HUES6 (cell line): ENCODE data around the gene SLC51B.
A peak's percentile ranks its signal among the peaks of the same experiment; 100 is the strongest.

Experiments
- H3K27ac ChIP-seq: 2 replicates; pipeline ENCODE4 v1.7.0; 2013; ENCODE audit warnings: low read depth, mild to moderate bottlenecking, low read length, inconsistent platforms
- H3K27me3 ChIP-seq: 2 replicates; pipeline ENCODE4 v1.6.1; 2013; ENCODE audit warnings: low read length; ENCODE audit not compliant: control insufficient read depth, insufficient read depth
- H3K36me3 ChIP-seq: 2 replicates; pipeline ENCODE4 v1.6.1; 2013; ENCODE audit warnings: low read length; ENCODE audit not compliant: control insufficient read depth, insufficient read depth
- H3K4me1 ChIP-seq: 2 replicates; pipeline ENCODE4 v1.6.1; 2013; ENCODE audit warnings: low read length; ENCODE audit not compliant: control insufficient read depth, insufficient read depth
- H3K4me3 ChIP-seq: 2 replicates; pipeline ENCODE4 v1.5.1; 2013; ENCODE audit warnings: low read depth, low read length
- H3K9ac ChIP-seq: one replicate; pipeline ENCODE4 v1.6.1; 2013; ENCODE audit warnings: mild to moderate bottlenecking, low read length
- H3K9me3 ChIP-seq: 2 replicates; pipeline ENCODE4 v1.6.1; 2013; ENCODE audit warnings: low read depth, low read length; ENCODE audit not compliant: control insufficient read depth, insufficient read depth

SLC51B gene

GRCh38 chr15:65056868-65057548 is 11.8 kb downstream of the SLC51B start:
- H3K9ac ChIP-seq = no peak overlapping the region
- no peaks in the 10 kb centered on the region for H3K4me1 ChIP-seq
- no peaks in the 10 kb centered on the region for H3K9me3 ChIP-seq
- no peak overlapping the region for H3K27ac ChIP-seq
- no peaks in the 10 kb centered on the region for H3K27me3 ChIP-seq
- H3K36me3 ChIP-seq = peaks cover 52% of the 10 kb centered on the region
- no peak overlapping the region for H3K4me3 ChIP-seq

GRCh38 chr15:65057549-65057940 is 12.4 kb downstream of the SLC51B start:
- Histone ChIP-seq H3K9me3 (no peaks in the 10 kb centered on the region), H3K36me3 (peaks cover 52% of the 10 kb centered on the region), H3K27me3 (no peaks in the 10 kb centered on the region), H3K9ac (no peak overlapping the region), H3K27ac (no peak overlapping the region), H3K4me1 (no peaks in the 10 kb centered on the region), H3K4me3 (no peak overlapping the region)

GRCh38 chr15:65058394-65059368 is 13.5 kb downstream of the SLC51B start:
- H3K27ac ChIP-seq = no peak overlapping the region
- no peaks in the 10 kb centered on the region for H3K4me1 ChIP-seq
- H3K9ac ChIP-seq = no peak overlapping the region
- no peaks in the 10 kb centered on the region for H3K9me3 ChIP-seq
- peaks cover 48% of the 10 kb centered on the region for H3K36me3 ChIP-seq
- no peak overlapping the region for H3K4me3 ChIP-seq
- no peaks in the 10 kb centered on the region for H3K27me3 ChIP-seq

GRCh38 chr15:65059369-65059750 is 14.2 kb downstream of the SLC51B start:
- Histone ChIP-seq H3K4me3 (no peak overlapping the region), H3K36me3 (peaks cover 46% of the 10 kb centered on the region), H3K27me3 (no peaks in the 10 kb centered on the region), H3K4me1 (no peaks in the 10 kb centered on the region), H3K9ac (no peak overlapping the region), H3K27ac (no peak overlapping the region), H3K9me3 (no peaks in the 10 kb centered on the region)

- Histone ChIP-seq H3K27me3 (no peaks in the 10 kb centered on the region), H3K9me3 (no peaks in the 10 kb centered on the region), H3K36me3 (peaks cover 41% of the 10 kb centered on the region), H3K4me3 (no peak overlapping the region), H3K9ac (no peak overlapping the region), H3K4me1 (no peaks in the 10 kb centered on the region; the same call in 1 of the 2 replicates), H3K27ac (no peak overlapping the region)
Observed at GRCh38 chr15:65059931-65060596, 14.9 kb downstream of the SLC51B start.

GRCh38 chr15:65060641-65061397 is 15.6 kb downstream of the SLC51B start:
- H3K4me1 ChIP-seq = peaks cover under 1% of the 10 kb centered on the region; the same call in 1 of the 2 replicates
- no peak overlapping the region for H3K27ac ChIP-seq
- no peaks in the 10 kb centered on the region for H3K27me3 ChIP-seq
- H3K4me3 ChIP-seq = no peak overlapping the region
- H3K9ac ChIP-seq = no peak overlapping the region
- no peaks in the 10 kb centered on the region for H3K9me3 ChIP-seq
- peaks cover 35% of the 10 kb centered on the region for H3K36me3 ChIP-seq

- Histone ChIP-seq H3K27ac (no peak overlapping the region), H3K4me3 (no peak overlapping the region), H3K36me3 (peaks cover 23% of the 10 kb centered on the region), H3K4me1 (peaks cover 13% of the 10 kb centered on the region), H3K27me3 (no peaks in the 10 kb centered on the region), H3K9ac (no peak overlapping the region), H3K9me3 (no peaks in the 10 kb centered on the region)
Observed at GRCh38 chr15:65062061-65062460, 16.9 kb downstream of the SLC51B start.

GRCh38 chr15:65062726-65063125 is 17.5 kb downstream of the SLC51B start:
- H3K4me1 ChIP-seq = peaks cover 16% of the 10 kb centered on the region
- no peak overlapping the region for H3K4me3 ChIP-seq
- no peaks in the 10 kb centered on the region; the same call in 1 of the 2 replicates for H3K27me3 ChIP-seq
- no peak overlapping the region for H3K27ac ChIP-seq
- peaks cover 16% of the 10 kb centered on the region for H3K36me3 ChIP-seq
- H3K9ac ChIP-seq = no peak overlapping the region
- no peaks in the 10 kb centered on the region for H3K9me3 ChIP-seq

GRCh38 chr15:65066001-65066634 is 20.9 kb downstream of the SLC51B start:
- peaks cover 27% of the 10 kb centered on the region for H3K4me1 ChIP-seq
- peak overlapping the region; percentile 65 for H3K4me3 ChIP-seq
- H3K9ac ChIP-seq = no peak overlapping the region
- H3K36me3 ChIP-seq = no peaks in the 10 kb centered on the region; the same call in 1 of the 2 replicates
- H3K9me3 ChIP-seq = no peaks in the 10 kb centered on the region
- no peaks in the 10 kb centered on the region; the same call in 1 of the 2 replicates for H3K27me3 ChIP-seq
- H3K27ac ChIP-seq = peak overlapping the region; percentile 8; the same call in 1 of the 2 replicates
